ENCODE data around the gene NPAS3.

The NPAS3 gene

DNA sequence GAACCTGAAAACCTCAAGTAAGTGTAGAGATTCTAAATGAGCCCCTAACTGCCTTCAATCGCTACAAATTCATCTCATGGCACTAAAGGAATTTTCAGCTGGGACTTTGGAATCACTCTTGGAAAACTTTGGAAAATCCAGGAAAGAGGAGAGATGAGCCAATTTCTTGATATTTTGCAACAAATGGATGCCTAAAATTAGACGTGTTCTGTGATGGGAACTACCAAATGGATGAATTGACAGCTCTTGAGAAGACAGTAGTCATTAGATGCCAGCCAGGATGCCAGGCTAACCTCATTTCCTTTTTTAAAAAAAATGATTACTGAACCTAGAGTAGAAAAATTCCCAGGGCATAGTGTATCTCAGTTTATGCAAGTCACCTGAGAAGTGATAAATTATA lies 78.3 kb downstream of the NPAS3 start:
- DNase-seq = no peak

DNA sequence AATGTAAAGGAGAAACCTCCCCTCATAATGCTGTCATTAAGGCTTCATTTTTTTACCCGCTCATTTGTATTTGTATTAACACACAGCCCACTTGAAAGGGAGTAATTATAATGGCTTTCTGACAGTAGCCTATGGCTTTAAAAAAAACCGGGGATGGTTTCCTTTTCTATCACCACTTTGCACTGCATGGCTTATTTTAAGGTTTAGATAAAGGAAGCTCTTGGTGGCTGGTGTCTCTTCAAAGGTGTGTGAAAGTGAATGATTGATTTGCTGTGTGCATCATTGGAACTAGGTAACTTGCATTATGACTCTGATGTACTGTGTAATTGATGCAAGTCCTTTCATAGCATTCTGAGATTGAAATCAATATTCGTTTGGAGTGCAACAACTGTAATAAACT lies 80.7 kb downstream of the NPAS3 start:
- no peak for DNase-seq

DNA sequence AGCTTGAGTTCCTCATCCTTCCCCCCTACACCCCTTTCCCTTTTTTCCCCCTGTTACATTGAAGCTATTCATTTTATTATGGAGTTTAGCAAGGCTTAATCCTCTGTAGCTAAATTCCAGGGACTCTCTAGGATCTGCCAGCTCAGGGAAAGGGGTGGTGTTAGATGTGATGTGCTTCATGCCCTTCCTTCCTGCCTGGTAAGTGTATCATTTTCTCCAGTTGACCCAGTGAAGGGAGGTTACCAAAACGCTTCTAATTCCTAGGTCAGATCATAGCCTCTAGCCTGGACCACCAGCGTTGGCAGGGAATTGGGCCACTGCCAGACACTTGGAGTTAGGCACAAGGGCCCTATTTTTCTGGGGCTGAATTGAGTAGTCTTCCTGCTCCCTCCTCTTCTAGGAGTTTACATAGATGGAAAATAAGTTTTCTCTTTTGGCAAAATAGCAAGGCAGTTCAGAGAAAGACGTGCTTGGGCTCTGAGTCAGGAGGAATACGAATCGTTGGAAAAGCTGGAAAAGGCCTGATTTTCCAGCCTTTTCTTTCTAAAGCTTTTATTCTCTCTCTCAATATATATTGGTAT lies 88.3 kb downstream of the NPAS3 start:
- no peak for DNase-seq

DNA sequence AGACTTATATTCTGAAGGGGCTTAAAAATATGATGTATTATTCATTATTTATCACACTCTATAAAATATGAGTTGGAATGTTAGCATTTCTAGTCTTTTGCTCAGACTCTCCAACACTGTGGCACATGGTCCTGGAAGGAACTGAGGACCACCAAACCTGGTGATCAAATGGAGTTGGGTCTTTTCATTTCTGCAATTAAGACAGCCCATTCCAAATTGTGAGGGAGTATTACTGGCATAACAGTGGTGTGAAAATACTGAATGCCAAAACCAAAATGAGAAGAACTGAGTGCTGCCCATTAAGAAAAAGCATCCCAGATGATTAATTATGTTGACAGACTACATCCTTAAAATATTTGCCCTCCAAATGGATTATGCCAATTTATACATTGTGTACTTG lies 90.8 kb downstream of the NPAS3 start:
- no peak for DNase-seq

DNA sequence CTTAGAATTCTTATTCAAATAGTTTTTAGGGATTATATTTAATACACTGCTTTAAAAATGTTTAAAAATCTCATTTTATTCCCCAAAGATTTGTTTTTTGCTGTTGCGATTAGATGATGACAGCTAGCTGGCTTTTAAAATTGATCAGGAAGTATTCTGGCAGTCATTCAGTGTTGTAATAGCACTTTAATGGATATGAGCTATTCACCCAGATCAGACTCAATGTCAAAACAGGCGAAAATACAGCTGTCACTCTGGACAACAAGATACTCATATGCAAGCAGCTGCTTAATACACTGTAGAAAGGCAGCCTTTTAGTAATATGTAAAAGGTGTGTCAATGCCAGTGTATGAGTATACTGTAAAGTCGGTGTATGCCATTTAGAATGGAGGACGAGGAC lies 91.7 kb downstream of the NPAS3 start:
- DNase-seq = no peak

DNA sequence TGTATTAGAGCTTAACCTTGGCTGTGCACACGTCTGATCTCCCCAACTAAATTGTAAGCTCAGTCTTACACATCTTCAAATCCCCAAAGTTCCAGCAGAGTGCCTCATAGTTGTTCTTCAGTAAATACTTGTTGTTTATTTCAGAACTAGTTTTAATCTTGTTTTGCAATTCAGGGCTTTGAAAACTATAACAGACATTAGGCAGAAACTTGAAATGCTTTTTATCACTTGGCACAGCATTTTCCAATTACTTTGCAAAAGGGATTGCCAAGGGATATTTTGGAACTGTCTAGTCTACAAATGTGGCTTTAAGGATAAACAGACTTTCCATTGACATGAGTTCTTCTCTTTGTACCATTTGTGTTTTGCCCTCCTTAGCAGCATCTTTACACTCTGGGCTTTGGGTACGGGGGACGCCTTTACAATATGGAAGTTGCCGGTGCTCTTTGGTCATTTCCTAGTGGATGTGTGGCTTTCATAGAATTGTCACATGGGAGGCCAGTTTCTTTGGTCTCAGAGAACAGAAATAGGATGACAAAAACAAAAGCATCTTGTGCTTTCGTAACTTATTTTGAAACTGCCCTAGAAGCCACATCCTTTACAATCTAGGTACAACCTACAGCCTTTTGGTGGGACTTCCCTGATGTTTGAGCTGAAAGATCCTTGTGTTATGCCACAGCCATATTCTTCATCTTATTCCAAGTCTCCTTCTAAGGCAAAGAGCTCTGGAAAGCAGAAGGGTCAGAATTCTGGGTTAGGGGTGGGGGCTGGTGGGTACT lies 96.9 kb downstream of the NPAS3 start:
- no peak for DNase-seq

DNA sequence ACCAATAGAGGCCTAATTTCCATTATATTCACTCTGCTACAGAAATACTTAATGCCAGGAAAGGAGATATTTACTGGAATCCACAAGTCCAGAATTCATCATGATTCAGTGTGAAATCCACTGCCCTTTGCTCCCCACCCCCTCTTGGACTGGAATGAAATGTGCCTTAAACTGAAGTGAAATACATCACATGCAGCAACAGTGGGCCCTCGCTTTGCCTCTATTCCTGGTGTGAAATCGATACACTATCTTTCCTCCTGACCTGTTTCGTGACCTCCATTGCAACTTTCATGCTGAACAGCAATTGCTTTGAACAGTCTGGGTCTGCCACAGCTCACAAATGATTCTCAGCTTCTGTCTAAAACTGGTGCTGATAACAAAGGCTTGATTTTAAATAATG lies 100.6 kb downstream of the NPAS3 start:
- no peak for DNase-seq

GRCh38 chr14:33040372-33041140 lies 101.9 kb downstream of the NPAS3 start:
- no peak for DNase-seq

DNA sequence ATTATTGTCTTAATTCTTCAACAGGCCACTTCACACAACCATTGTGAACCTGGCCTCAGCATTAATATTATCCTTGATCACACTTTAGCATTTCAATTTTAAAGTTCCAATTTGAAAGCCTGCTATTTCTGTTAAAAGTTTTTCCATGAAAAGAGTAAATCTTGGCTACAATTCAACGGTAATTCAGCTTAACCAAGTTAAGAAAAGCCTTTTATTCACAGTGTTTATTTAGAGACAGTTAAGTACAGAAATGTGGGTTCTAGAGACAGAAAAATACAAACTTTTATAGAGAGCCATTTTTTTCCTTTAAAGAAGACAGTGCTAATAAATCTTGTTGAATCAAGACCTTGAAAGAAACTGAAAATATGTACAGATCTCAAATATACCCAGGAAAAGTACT lies 103.9 kb downstream of the NPAS3 start:
- DNase-seq = no peak

DNA sequence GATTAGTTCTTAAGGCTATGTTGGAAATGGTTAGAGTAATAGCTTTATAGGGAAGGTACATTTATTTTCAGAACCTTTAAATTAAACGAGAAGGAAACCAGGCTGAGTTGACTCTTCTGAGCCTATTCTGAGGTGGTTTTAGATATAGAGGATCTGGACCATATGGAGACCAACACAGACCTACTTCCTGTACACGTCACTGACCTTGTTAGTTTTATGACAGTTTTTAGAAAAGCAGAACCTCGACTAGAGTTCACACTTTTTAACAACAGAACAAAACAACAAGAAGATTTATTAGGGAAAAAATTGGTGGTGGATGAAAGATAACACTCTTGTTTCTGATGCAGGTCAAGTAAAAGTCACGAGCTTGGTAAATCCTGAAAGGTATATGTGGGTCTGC lies 107.1 kb downstream of the NPAS3 start:
- no peak for DNase-seq

DNA sequence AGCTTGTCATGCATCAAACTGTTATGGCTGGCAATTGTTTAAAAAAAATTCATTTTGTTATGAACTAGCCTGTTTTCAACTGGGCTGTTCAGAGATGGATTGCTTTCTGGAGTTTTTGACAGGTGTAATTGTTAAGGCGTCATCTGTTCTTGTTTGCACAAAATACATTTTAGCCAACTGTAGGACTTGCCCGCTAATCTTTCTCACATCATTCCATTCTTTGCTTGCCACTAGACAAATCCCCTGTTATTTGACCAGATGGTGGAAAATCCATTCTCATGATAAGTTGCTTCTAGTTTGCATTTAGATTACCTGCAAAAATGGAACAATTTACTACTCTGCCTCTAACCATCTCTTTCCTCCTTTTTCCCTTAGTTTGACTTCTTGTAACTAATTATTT lies 114.3 kb downstream of the NPAS3 start:
- DNase-seq = no peak

DNA sequence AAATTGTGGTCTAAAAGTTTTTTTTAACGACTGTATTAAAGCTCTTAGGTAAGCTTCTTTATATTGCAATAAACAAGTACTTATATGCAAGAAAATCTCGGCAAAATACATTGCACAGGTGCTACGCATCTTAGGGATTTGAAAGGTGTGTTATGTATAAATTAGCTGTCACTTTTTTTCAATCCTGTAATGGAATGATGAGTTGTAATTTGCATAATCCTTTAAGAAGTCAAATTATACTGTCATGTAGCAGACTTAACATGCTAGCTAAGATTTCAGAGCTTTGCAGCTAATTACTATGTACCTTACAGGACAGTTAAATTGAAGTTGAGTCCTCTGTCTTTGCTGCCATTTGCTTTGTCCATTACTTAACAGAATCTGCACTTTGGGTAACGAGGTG lies 117.5 kb downstream of the NPAS3 start:
- no peak for DNase-seq

DNA sequence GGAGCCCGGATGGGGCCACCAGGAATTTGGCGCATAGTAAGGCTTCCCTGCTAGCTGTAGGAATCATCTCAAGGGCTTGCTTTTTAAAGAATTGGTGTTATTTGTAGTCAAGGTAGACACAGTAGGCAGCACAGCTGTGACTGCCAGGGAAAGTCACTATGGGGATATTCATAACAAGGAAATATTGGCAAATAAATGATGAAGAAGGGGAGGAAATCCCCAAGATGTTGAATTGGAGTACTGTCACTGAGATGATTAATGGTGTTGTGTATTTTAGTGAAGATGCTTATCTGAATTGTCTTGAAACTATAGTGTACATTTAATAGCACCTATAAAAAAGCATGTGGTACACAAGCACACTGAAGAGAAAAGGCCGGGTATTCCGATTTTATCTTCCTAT lies 118.9 kb downstream of the NPAS3 start:
- DNase-seq = no peak

- DNase-seq = no peak
Measured at GRCh38 chr14:33061667-33062325, 123.1 kb downstream of the NPAS3 start.

- no peak for DNase-seq
Measured at GRCh38 chr14:33062476-33062875, 123.8 kb downstream of the NPAS3 start.

DNA sequence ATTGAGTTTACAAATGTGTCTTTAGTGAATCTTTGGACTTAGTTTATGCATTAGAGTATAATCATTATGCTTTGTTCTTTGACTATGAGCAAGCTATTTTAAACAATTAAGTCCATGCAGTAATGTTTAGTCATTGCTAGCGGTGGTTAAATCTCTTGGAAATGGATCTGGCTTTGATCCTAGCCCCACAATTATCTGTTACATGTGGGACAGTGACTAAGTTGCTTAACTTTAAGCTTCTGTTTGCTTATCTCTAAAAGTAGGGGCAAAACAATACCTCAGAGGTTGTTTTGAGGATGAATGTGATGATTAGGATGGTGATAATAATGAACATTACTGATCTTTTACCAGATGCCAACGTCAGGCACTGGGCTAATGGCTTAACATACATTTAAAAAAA lies 124.2 kb downstream of the NPAS3 start:
- no peak for DNase-seq

- DNase-seq = no peak
Measured at GRCh38 chr14:33063521-33063920, 124.8 kb downstream of the NPAS3 start.

DNA sequence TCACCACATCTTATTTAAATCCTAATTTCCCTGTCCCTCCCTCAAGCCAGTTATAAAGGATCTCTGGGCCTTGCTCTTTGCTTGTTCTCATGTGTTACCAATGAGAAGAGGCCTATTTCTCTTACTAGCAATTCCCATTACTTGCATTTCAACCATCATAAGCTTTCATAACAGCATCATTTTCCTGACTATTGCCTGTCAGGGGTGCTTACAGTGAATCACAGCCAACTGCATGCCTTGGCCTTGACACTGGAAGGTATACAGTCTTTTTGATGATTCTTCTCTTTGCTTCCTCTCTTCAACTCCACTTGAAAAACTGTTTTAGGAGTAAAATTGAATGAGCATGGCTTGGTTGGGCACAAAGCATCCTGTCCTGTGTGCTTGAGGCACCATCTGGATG lies 127.0 kb downstream of the NPAS3 start:
- DNase-seq = no peak

- no peak for DNase-seq
Measured at GRCh38 chr14:33068040-33068439, 129.4 kb downstream of the NPAS3 start.

- no peak for DNase-seq
Measured at GRCh38 chr14:33068626-33069025, 129.9 kb downstream of the NPAS3 start.

DNA sequence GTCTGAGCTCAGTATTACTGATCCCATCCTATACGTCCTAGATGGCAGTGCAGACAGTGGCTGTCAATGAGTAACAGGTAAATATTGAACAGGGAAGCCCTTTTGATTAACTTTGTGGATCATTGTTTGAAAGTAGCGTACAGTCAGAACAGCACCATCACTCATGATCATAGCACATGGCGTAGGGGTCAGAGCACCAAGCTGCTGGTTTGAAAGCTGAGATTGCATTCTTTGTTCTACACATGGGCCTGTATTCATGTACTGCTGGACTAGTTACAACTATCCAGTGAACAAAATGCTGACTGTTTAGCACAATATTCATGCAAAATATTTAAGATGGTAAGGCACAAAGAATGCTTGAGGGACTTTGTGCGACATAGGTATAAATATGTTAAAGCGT lies 131.8 kb downstream of the NPAS3 start:
- DNase-seq = no peak

GRCh38 chr14:33073023-33073422 lies 134.3 kb downstream of the NPAS3 start:
- no peak for DNase-seq

DNA sequence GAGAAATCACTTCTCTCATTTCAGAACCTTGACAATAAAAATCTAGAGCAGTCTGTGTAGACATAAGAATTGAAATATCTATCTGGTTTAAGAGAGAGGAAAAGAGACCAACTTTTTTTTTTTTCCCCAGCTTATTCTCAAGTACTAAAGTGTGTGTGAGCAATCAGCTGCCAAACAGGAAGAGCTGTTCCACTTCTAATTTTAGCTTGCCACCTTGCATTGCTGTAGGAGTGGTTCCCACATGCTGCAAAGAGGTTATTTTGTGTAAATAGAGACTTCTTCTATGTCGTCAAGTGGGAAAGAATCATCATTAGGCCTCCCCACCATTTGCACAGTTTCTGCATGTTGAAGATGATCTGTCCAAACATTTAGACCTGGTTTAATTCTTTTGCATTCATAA lies 142.6 kb downstream of the NPAS3 start:
- no peak for DNase-seq

- no peak for DNase-seq
Measured at GRCh38 chr14:33085799-33086198, 147.1 kb downstream of the NPAS3 start.

All from activated naive CD4-positive, alpha-beta T cell (primary cell).